ENCODE data around the gene TOR2A.

- no peak for TF ChIP-seq CTCF (IDR thresholded peaks at IDR 0.05)
- TF ChIP-seq POLR2A (IDR thresholded peaks at IDR 0.05): no peak
Measured at GRCh38 chr9:127769929-127770582, 35.0 kb upstream of the TOR2A start.

All from esophagus squamous epithelium (tissue), 4 donors.